Liver (tissue), 9 donors: ENCODE data around the gene XYLT1. TPM values are rescaled to one million over a fixed set of nuclear protein-coding genes. Genes with fewer than 3 reads are reported as not detected.

Experiments
- DNase-seq: peaks from one replicate; pipeline ENCODE4 v3.0.0-alpha.2; 2017; ENCODE audit warnings: low spot score
- H3K27ac ChIP-seq, 2 donors: one replicate each; pipeline ENCODE4 v1.7.0; 2013; ENCODE audit warnings: inconsistent platforms in 2 of 2, low read length in 2 of 2, control low read depth in 1 of 2, low read depth in 1 of 2, mild to moderate bottlenecking in 1 of 2
- H3K27me3 ChIP-seq, 4 donors: one replicate each; pipeline versions ENCODE4 v1.6.1 to v1.7.0; 2013; ENCODE audit warnings: low read length in 3 of 4, inconsistent platforms in 1 of 4, mild to moderate bottlenecking in 1 of 4, moderate library complexity in 1 of 4; ENCODE audit not compliant: control insufficient read depth in 4 of 4, insufficient read depth in 4 of 4
- H3K36me3 ChIP-seq, 4 donors: one replicate each; pipeline versions ENCODE4 v1.6.1 to v1.7.0; 2013; ENCODE audit warnings: low read length in 3 of 4, mild to moderate bottlenecking in 3 of 4, low read depth in 1 of 4, moderate library complexity in 1 of 4; ENCODE audit not compliant: control insufficient read depth in 4 of 4, insufficient read depth in 3 of 4
- H3K4me1 ChIP-seq, 4 donors: one replicate each; pipeline versions ENCODE4 v1.6.1 to v1.7.0; 2013; ENCODE audit warnings: low read length in 3 of 4, mild to moderate bottlenecking in 3 of 4, moderate library complexity in 1 of 4; ENCODE audit not compliant: control insufficient read depth in 4 of 4, insufficient read depth in 4 of 4
- H3K4me3 ChIP-seq, 3 donors: one replicate each; pipeline versions ENCODE4 v1.6.1 to v1.7.0; 2013; ENCODE audit warnings: low read length in 3 of 3, control low read depth in 1 of 3, low read depth in 1 of 3, mild to moderate bottlenecking in 1 of 3
- H3K9ac ChIP-seq, 2 donors: one replicate each; pipeline ENCODE4 v1.7.0; 2013; ENCODE audit warnings: low read length in 2 of 2, mild to moderate bottlenecking in 2 of 2, moderate library complexity in 2 of 2, control low read depth in 1 of 2, low read depth in 1 of 2
- H3K9me3 ChIP-seq, 4 donors: one replicate each; pipeline versions ENCODE4 v1.6.1 to v1.7.0; 2013; ENCODE audit warnings: low read length in 3 of 4; ENCODE audit not compliant: control insufficient read depth in 4 of 4
- ATF3 ChIP-seq: IDR thresholded peaks from 2 replicates; pipeline ENCODE4 v1.6.1; 2016; ENCODE audit warnings: antibody characterized with exemption
- EGR1 ChIP-seq, 2 donors: IDR thresholded peaks; 2 replicates each; pipeline ENCODE4 v1.6.1; 2016 to 2018; ENCODE audit warnings: antibody characterized with exemption in 2 of 2, low read depth in 2 of 2
- FOXA1 ChIP-seq: IDR thresholded peaks from 2 replicates; pipeline ENCODE4 v1.6.1; 2016; ENCODE audit warnings: antibody characterized with exemption
- HNF4A ChIP-seq, 2 donors: conservative IDR thresholded peaks; 2 replicates each; pipeline ENCODE4 v1.6.1; 2016; ENCODE audit warnings: antibody characterized with exemption in 2 of 2, mild to moderate bottlenecking in 2 of 2
- HNF4G ChIP-seq: IDR thresholded peaks from 2 replicates; pipeline ENCODE4 v1.6.1; 2016; ENCODE audit warnings: antibody characterized with exemption
- JUND ChIP-seq, 2 donors: IDR thresholded peaks; 2 replicates each; pipeline ENCODE4 v1.6.1; 2016; ENCODE audit warnings: antibody characterized with exemption in 2 of 2
- MAX ChIP-seq: IDR thresholded peaks from 2 replicates; pipeline ENCODE4 v1.6.1; 2016; ENCODE audit warnings: antibody characterized with exemption
- NR2F2 ChIP-seq: IDR thresholded peaks from 2 replicates; pipeline ENCODE4 v1.6.1; 2016; ENCODE audit warnings: antibody characterized with exemption
- RAD21 ChIP-seq, 2 donors: IDR thresholded peaks; 2 replicates each; pipeline ENCODE4 v1.6.1; 2016; ENCODE audit warnings: antibody characterized with exemption in 2 of 2, mild to moderate bottlenecking in 2 of 2
- REST ChIP-seq: IDR thresholded peaks from 2 replicates; pipeline ENCODE4 v1.6.1; 2016; ENCODE audit warnings: antibody characterized with exemption, mild to moderate bottlenecking
- RXRA ChIP-seq, 2 donors: IDR thresholded peaks; 2 replicates each; pipeline ENCODE4 v1.6.1; 2017 to 2018; ENCODE audit warnings: antibody characterized with exemption in 2 of 2, mild to moderate bottlenecking in 1 of 2
- SP1 ChIP-seq: IDR thresholded peaks from 2 replicates; pipeline ENCODE4 v1.6.1; 2018; ENCODE audit warnings: antibody characterized with exemption, mild to moderate bottlenecking
- TAF1 ChIP-seq: conservative IDR thresholded peaks from 2 replicates; pipeline ENCODE4 v1.6.1; 2016; ENCODE audit warnings: antibody characterized with exemption, mild to moderate bottlenecking
- YY1 ChIP-seq: IDR thresholded peaks from 2 replicates; pipeline ENCODE4 v1.6.1; 2016; ENCODE audit warnings: antibody characterized with exemption, mild to moderate bottlenecking
- ZBTB33 ChIP-seq: IDR thresholded peaks from 2 replicates; pipeline ENCODE4 v1.6.1; 2016; ENCODE audit warnings: antibody characterized with exemption
- WGBS: extraction: QIAGEN DNeasy Blood & Tissue Kit; methylation state at CpG from one replicate; pipeline ENCODE4 v1.1.7; 2013; 5-methylcytosine and 5-hydroxymethylcytosine counted together
- polyA plus RNA-seq, 2 donors: library from polyadenylated mRNA; stranded (reverse) in 1 of 2; unstranded in 1 of 2; fragments of 200-250 nt in 1 of 2; fragments of >200 nt in 1 of 2; fragmentation: Nextera tagmentation in 1 of 2; extraction: Ambion mirVana in 1 of 2; gene quantifications; one replicate each; pipeline versions ENCODE4 v1.2.1 to v1.2.3, GENCODE V29; 2013 to 2015
- total RNA-seq, 2 donors: library from RNA; depleted of rRNA; stranded (reverse); fragments of >200 nt; gene quantifications; one replicate each; pipeline ENCODE4 v1.2.3, GENCODE V29; 2014
- TF ChIP-seq, protein P1 (sequence below): fragments of 150-350 bp; IDR thresholded peaks from 2 replicates; pipeline ENCODE4 v1.5.1; 2017; ENCODE audit warnings: improper control_type of control experiment, low read depth, low read length; ENCODE audit not compliant: missing input control
- donor health status: healthy.
- donor health status: healthy.
- donor health status: healthy.
- donor health status: healthy.
- donor health status: healthy.

Gene XYLT1
- total and polyA plus RNA-seq, 4 donors: 0.25 to 2.3 (median 0.53) TPM

DNA sequence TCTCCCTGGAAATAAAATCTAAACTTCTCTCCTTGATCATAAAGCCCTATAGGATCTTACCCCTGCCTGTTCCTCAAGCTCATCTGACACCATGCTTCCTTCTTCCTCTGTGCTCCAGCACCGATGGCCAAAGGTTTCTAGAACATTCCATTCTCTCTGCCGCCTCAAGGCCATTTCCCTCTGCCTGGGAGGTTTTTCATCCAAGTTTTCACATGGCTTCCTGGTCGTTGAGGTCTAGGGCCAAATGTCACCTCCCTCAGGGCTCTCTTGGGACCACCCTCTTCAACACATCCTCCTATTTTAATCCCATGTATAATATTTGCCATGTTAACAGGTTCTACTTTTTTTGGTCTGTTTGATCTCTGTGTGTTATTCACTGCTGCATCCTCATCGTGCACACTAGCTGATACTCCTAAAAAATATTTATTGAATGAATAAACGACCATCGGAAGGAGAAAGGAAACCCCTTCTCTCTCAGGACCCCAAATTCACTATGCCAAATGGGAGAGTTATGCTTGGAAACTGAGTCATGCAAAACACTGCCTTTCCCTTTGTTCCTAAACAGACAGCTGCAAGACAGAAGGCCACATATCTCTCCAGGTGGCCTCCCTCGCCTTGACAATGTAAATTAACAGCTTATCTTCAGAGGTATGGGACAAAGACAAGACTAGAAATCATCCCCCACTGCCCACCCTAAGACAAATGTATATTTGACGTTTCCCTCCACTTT, 78.5 kb downstream of the XYLT1 start:
- DNase-seq: no peak
- TF ChIP-seq HNF4A (conservative IDR thresholded peaks at IDR 0.05) (no peak), MAX (no peak), YY1 (no peak), FOXA1 (no peak), SP1 (no peak), TAF1 (no peak), HNF4G (no peak), JUND (IDR thresholded peaks at IDR 0.05) (no peak), ATF3 (no peak), REST (no peak), NR2F2 (no peak), EGR1 (IDR thresholded peaks at IDR 0.05; ENCODE audit: low read depth in 2 of 2) (no peak), RXRA (IDR thresholded peaks at IDR 0.05) (no peak), ZBTB33 (no peak), RAD21 (IDR thresholded peaks at IDR 0.05) (no peak)
- TF ChIP-seq, protein P1, sequence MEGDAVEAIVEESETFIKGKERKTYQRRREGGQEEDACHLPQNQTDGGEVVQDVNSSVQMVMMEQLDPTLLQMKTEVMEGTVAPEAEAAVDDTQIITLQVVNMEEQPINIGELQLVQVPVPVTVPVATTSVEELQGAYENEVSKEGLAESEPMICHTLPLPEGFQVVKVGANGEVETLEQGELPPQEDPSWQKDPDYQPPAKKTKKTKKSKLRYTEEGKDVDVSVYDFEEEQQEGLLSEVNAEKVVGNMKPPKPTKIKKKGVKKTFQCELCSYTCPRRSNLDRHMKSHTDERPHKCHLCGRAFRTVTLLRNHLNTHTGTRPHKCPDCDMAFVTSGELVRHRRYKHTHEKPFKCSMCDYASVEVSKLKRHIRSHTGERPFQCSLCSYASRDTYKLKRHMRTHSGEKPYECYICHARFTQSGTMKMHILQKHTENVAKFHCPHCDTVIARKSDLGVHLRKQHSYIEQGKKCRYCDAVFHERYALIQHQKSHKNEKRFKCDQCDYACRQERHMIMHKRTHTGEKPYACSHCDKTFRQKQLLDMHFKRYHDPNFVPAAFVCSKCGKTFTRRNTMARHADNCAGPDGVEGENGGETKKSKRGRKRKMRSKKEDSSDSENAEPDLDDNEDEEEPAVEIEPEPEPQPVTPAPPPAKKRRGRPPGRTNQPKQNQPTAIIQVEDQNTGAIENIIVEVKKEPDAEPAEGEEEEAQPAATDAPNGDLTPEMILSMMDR: no peak

More for the DNA sequence above, 78.5 kb downstream of the XYLT1 start:
- H3K27me3 ChIP-seq: no peaks in the 10 kb centered on the region
- no peaks in the 10 kb centered on the region for H3K9me3 ChIP-seq
- H3K36me3 ChIP-seq: no peaks in the 10 kb centered on the region
- no peaks in the 10 kb centered on the region for H3K4me1 ChIP-seq
- WGBS: 65% methylated on average over 8 of the region's 8 CpGs
- no peak overlapping the region for H3K27ac ChIP-seq
- H3K4me3 ChIP-seq: no peak overlapping the region
- no peak overlapping the region for H3K9ac ChIP-seq
